Heart left ventricle (tissue), 13 donors: Measurements from ENCODE around the gene GARIN1A.
"Not testable (repeated sequence)": the region's sequence is repeated elsewhere in the genome, so short reads cannot be mapped to it uniquely, and the experiment has no call there.

Source experiments
- POLR2A ChIP-seq, 2 donors: fragments of 450-650 bp; IDR thresholded peaks; one replicate each; pipeline ENCODE4 v1.6.1; 2017; ENCODE audit warnings: antibody characterized with exemption in 2 of 2, mild to moderate bottlenecking in 2 of 2, moderate library complexity in 2 of 2
- TF ChIP-seq, protein P1 (sequence below), 12 donors: fragments of 200-600 bp; sonication (generic) in 4 of 12; IDR thresholded peaks; one replicate each; pipeline versions ENCODE4 v1.5.0 to v1.8.0; 2018 to 2022; ENCODE audit warnings: antibody characterized with exemption in 12 of 12, mild to moderate bottlenecking in 5 of 12
- donor health status: ischemic (EF 13 %, LVEDD 7.1; RV severe dilation, severe dysfunction).
- donor health status: DM: no; HTN: yes; CAD: no.
- donor health status: DM: no; HTN: no; CAD: no.
- donor health status: ischemic (EF 25% LVEDD 6.9; RV normal size, moderate dysfunction).
- donor health status: ischemic (EF 25% LVEDD 5.7; RV mildly dilated, moderate dysfunction).
- donor health status: ischemic (EF 35%, LVEDD 5.7; RV mildly dilated, moderate dysfunction).
- donor health status: nonischemic (EF 11% LVEDD 7.7; RV severe dilation, severe dysfunction).
- donor health status: DM: yes; HTN: yes; CAD: no.
- donor health status: PGD.
- donor health status: ischemic (EF 29% LVEDD 5.4; RV normal size, mild dysfunction).
- donor health status: nonischemic (EF 23%, LVEDD 6.1; RV moderate dilation, normal function).

DNA sequence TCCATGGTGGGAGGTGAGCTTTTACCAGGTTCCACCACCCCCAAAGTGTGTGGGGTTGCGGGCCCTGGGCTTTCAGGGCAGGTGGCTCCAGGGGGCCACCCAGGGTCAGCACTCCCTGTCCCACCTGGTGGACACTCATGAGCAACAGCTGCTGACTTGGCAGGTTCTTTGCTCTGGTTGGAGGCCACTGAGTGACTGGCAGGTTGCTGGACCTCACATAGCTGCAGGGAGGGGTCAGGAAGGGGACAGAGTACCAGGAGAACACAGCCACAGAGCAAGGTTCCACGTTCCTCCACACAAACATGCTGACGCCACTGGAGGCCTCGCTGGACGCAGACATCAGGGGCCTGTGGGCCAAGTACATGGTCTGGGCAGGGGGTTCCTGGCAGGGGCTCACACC is 13.7 kb upstream of the GARIN1A start:
- TF ChIP-seq, protein P1, sequence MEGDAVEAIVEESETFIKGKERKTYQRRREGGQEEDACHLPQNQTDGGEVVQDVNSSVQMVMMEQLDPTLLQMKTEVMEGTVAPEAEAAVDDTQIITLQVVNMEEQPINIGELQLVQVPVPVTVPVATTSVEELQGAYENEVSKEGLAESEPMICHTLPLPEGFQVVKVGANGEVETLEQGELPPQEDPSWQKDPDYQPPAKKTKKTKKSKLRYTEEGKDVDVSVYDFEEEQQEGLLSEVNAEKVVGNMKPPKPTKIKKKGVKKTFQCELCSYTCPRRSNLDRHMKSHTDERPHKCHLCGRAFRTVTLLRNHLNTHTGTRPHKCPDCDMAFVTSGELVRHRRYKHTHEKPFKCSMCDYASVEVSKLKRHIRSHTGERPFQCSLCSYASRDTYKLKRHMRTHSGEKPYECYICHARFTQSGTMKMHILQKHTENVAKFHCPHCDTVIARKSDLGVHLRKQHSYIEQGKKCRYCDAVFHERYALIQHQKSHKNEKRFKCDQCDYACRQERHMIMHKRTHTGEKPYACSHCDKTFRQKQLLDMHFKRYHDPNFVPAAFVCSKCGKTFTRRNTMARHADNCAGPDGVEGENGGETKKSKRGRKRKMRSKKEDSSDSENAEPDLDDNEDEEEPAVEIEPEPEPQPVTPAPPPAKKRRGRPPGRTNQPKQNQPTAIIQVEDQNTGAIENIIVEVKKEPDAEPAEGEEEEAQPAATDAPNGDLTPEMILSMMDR (IDR thresholded peaks at IDR 0.05): not testable (repeated sequence)
- TF ChIP-seq POLR2A (IDR thresholded peaks at IDR 0.05): not testable (repeated sequence)
